Measurements from ENCODE around the gene ADAMTS16.

GRCh38 chr5:5285906-5286305 is 145.8 kb downstream of the ADAMTS16 start:
- TF ChIP-seq POLR2A (IDR thresholded peaks at IDR 0.05; ENCODE audit: low read depth, low read length) (no peak), TAF1 (IDR thresholded peaks at IDR 0.05; ENCODE audit: low read depth, low read length) (no peak), POLR2AphosphoS5 (IDR thresholded peaks at IDR 0.05; ENCODE audit: low read depth, low read length) (no peak), PAX5 (IDR thresholded peaks at IDR 0.05; ENCODE audit: insufficient read depth, low read length, severe bottlenecking) (no peak), SPI1 (IDR thresholded peaks at IDR 0.05; ENCODE audit: low read depth, low read length) (no peak), POU2F2 (IDR thresholded peaks at IDR 0.05; ENCODE audit: low read depth, low read length) (no peak)
